Muscle layer of duodenum (tissue), 2 donors: Measurements from ENCODE around the gene MYLK2.

Source experiments
- H3K27ac ChIP-seq: one replicate; pipeline ENCODE4 v1.7.0; 2013; ENCODE audit warnings: mild to moderate bottlenecking, low read length
- H3K27me3 ChIP-seq: one replicate; pipeline ENCODE4 v1.7.0; 2013; ENCODE audit warnings: low read depth, mild to moderate bottlenecking, control low read depth, low read length
- H3K36me3 ChIP-seq, 2 donors: one replicate each; pipeline ENCODE4 v1.7.0; 2013; ENCODE audit warnings: low read length in 2 of 2, control low read depth in 1 of 2, mild to moderate bottlenecking in 1 of 2; ENCODE audit not compliant: insufficient read depth in 2 of 2, control insufficient read depth in 1 of 2
- H3K4me1 ChIP-seq, 2 donors: one replicate each; pipeline ENCODE4 v1.7.0; 2013; ENCODE audit warnings: low read length in 2 of 2, mild to moderate bottlenecking in 2 of 2, control low read depth in 1 of 2, moderate library complexity in 1 of 2; ENCODE audit not compliant: insufficient read depth in 2 of 2, control insufficient read depth in 1 of 2
- H3K4me3 ChIP-seq, 2 donors: one replicate each; pipeline ENCODE4 v1.7.0; 2013; ENCODE audit warnings: low read length in 2 of 2, low read depth in 1 of 2, mild to moderate bottlenecking in 1 of 2
- H3K9me3 ChIP-seq, 2 donors: one replicate each; pipeline ENCODE4 v1.7.0; 2013; ENCODE audit warnings: low read length in 2 of 2, control low read depth in 1 of 2, mild to moderate bottlenecking in 1 of 2; ENCODE audit not compliant: control insufficient read depth in 1 of 2
- donor health status: healthy.

The MYLK2 gene

GRCh38 chr20:31848088-31848999, 29.2 kb downstream of the MYLK2 start:
- Histone ChIP-seq H3K27me3 (peaks cover 14% of the 10 kb centered on the region), H3K4me3 (no peak overlapping the region), H3K36me3 (no peaks in the 10 kb centered on the region), H3K9me3 (no peaks in the 10 kb centered on the region), H3K27ac (no peak overlapping the region), H3K4me1 (no peaks in the 10 kb centered on the region)

- Histone ChIP-seq H3K4me3 (no peak overlapping the region), H3K9me3 (no peaks in the 10 kb centered on the region), H3K4me1 (no peaks in the 10 kb centered on the region), H3K36me3 (no peaks in the 10 kb centered on the region), H3K27me3 (peaks cover 14% of the 10 kb centered on the region), H3K27ac (no peak overlapping the region)
Measured at GRCh38 chr20:31849306-31849930, 30.3 kb downstream of the MYLK2 start.

GRCh38 chr20:31851240-31851955, 32.2 kb downstream of the MYLK2 start:
- Histone ChIP-seq H3K4me3 (no peak overlapping the region), H3K27ac (no peak overlapping the region), H3K36me3 (no peaks in the 10 kb centered on the region), H3K27me3 (peaks cover 14% of the 10 kb centered on the region), H3K4me1 (no peaks in the 10 kb centered on the region), H3K9me3 (no peaks in the 10 kb centered on the region)

DNA sequence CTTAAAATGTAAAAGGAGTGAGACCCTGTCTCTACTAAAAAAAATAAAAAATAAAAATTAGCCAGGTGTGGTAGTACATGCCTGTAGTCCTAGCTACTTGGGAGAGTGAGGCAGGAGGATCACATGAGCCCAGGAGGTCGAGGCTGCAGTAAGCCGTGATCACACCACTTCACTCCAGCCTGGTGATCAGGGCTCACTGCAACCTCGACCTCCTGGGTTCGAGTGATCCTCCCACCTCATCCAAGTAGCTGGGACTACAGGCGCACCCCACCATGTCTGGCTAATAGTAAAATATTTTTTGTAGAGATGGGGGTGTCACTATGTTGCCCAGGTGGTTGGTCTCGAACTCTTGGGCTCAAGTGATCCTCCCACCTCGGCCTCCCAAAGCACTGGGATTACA, 34.3 kb downstream of the MYLK2 start:
- peaks cover 14% of the 10 kb centered on the region for H3K27me3 ChIP-seq
- no peaks in the 10 kb centered on the region for H3K9me3 ChIP-seq
- H3K4me1 ChIP-seq: no peaks in the 10 kb centered on the region
- no peaks in the 10 kb centered on the region for H3K36me3 ChIP-seq
- no peak overlapping the region for H3K4me3 ChIP-seq
- no peak overlapping the region for H3K27ac ChIP-seq

- Histone ChIP-seq H3K36me3 (no peaks in the 10 kb centered on the region), H3K27ac (no peak overlapping the region), H3K27me3 (peaks cover 14% of the 10 kb centered on the region), H3K4me1 (peaks cover 0 to 17% of the 10 kb centered on the region in 2 donors), H3K9me3 (no peaks in the 10 kb centered on the region), H3K4me3 (no peak overlapping the region)
Measured at GRCh38 chr20:31856516-31856915, 37.4 kb downstream of the MYLK2 start.

- Histone ChIP-seq H3K4me1 (peaks cover 0 to 20% of the 10 kb centered on the region in 2 donors), H3K4me3 (no peak overlapping the region), H3K9me3 (no peaks in the 10 kb centered on the region), H3K36me3 (no peaks in the 10 kb centered on the region), H3K27me3 (peaks cover 11% of the 10 kb centered on the region), H3K27ac (no peak overlapping the region)
Measured at GRCh38 chr20:31857861-31858759, 39.0 kb downstream of the MYLK2 start.

DNA sequence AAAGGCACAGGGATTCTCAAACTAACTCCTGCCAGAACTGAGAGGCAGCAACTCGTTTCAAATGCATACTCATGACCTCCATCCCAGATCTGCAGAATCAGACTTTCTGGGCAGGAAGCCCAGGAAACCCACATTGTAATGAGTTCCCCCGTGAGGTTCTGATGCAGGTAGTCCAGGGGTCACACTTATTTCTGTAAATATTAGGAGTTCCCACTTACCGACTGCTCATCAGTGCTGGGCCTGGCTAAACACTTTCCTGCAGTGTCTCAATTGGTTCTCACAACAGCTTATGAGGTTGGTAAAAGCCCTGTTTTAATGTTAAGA, 39.6 kb downstream of the MYLK2 start:
- Histone ChIP-seq H3K9me3 (no peaks in the 10 kb centered on the region), H3K4me3 (no peak overlapping the region), H3K27ac (no peak overlapping the region), H3K27me3 (peaks cover 11% of the 10 kb centered on the region), H3K36me3 (no peaks in the 10 kb centered on the region), H3K4me1 (peaks cover 0 to 20% of the 10 kb centered on the region in 2 donors)

DNA sequence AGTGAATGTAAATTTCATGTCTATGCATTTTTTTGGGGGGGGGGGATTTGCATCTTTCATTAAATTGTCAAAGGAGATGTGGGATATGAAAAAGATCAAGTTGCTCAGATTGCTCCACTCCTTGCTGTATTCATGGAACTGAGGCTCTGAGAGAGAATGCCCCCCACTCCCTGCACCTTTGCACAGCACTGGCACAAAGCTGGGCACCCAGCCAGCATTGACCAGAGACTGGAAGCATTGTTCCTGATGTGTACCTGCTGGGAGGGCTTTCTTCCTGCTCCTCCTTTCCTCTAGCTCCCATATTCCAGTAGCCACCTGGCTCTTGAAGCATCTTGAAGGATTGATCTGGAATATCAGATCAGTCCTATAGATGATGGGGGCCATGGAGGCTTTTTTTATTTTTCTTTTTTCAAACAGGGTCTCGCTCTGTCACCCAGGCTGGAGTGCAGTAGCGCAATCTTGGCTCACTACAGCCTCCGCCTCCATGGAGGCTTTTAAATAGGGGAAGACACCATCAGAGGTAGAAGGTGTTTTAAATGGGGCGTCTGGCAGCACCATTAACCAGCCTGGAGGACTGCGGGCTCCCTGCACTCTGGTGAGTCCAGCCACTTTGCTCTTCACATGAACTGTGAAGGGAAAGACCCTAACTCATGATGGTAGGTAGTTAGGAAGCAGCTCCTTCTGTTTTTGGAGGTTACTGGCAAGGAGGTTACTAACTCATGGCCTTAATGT, 40.3 kb downstream of the MYLK2 start:
- Histone ChIP-seq H3K27me3 (peaks cover 11% of the 10 kb centered on the region), H3K4me3 (no peak overlapping the region), H3K9me3 (no peaks in the 10 kb centered on the region), H3K36me3 (no peaks in the 10 kb centered on the region), H3K27ac (no peak overlapping the region), H3K4me1 (peaks cover 0 to 20% of the 10 kb centered on the region in 2 donors)

DNA sequence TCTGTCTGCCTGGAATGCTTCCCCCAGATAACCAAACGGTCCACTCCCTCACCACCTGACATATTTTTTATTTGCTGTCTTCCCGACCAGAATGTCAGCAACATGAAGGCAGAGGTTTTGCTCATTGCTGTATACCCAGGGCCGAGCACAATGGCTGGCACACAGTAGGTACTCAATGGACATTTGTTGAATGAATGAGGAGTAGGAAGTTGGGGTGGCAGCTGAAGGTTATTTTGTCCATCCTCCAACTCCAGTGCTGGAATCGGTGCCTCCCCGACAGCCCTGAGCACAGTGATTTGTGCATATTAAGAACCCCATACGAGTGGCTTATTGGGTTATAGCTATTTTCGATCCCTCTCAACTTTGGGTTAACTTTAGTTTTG, 40.8 kb downstream of the MYLK2 start:
- Histone ChIP-seq H3K36me3 (no peaks in the 10 kb centered on the region), H3K9me3 (no peaks in the 10 kb centered on the region), H3K27ac (no peak overlapping the region), H3K27me3 (peaks cover 11% of the 10 kb centered on the region), H3K4me1 (peaks cover 0 to 20% of the 10 kb centered on the region in 2 donors), H3K4me3 (no peak overlapping the region)

DNA sequence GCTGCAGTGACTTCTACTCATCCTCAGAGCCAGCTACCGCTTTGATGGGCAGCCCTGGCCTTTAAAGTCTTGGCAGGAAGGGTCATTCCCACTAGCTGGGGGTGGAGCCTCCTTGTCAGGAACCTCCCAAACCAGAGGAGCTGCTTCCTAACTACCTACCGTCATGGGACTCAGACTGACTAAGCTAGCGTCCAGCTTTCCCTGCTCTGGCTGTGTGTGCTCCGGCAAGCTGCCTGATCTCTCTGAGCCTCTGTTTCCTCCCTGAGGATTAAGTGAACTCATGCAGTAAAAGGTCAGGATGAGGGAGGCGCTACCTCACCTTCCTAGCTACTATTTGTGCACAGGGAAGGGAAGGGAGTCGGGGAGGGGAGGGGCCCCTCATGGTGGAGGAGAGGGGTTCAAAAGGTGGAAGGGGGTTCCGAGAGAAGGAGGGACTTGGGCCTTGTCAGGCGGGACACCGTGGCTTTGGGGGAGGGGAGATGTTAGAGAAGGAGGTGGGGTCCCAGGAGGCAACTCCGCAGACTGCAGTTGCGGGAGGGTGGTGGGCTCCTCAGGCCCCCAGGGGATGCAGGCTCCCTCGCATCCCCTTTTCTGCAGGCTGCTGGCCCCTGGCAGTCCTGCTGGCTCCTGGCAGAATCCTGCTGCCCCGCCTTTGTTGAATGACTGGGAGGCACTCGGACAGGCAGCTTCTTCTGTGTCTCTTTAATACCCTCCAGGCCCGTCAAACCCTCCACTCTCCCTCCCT, 41.4 kb downstream of the MYLK2 start:
- no peak overlapping the region for H3K27ac ChIP-seq

More for the DNA sequence above, 41.4 kb downstream of the MYLK2 start:
- peaks cover 11% of the 10 kb centered on the region for H3K27me3 ChIP-seq
- no peaks in the 10 kb centered on the region for H3K9me3 ChIP-seq
- H3K4me3 ChIP-seq: peak overlapping the region; percentile 15 to 75
- H3K4me1 ChIP-seq: peaks cover 0 to 20% of the 10 kb centered on the region in 2 donors
- H3K36me3 ChIP-seq: no peaks in the 10 kb centered on the region
